GM23338 (cell line): ENCODE data around the gene ZDHHC1. TPM values are rescaled to one million over a fixed set of nuclear protein-coding genes. Genes with fewer than 3 reads are reported as not detected.

Source experiments
- ATAC-seq: fragments of 200-7000 bp; cut with Tn5 transposase; 3 replicates; pipeline ENCODE4 v1.9.1; 2020
- DNase-seq: peaks from one replicate; pipeline ENCODE4 v3.0.0-alpha.2; 2015; ENCODE audit warnings: low spot score
- H2AFZ ChIP-seq: fragments of 200-600 bp; sonication (generic); 2 replicates; pipeline ENCODE4 v1.8.0; 2016; ENCODE audit warnings: antibody characterized with exemption, mild to moderate bottlenecking, moderate library complexity
- H3F3A ChIP-seq: fragments of 200-600 bp; sonication (generic); replicated peaks from 2 replicates; pipeline ENCODE4 v1.8.0; 2017; ENCODE audit warnings: antibody characterized with exemption, mixed run types, low read depth
- H3K27ac ChIP-seq: fragments of 200-600 bp; sonication (generic); 2 replicates; pipeline ENCODE4 v1.6.1; 2016; ENCODE audit warnings: low read depth
- H3K27me3 ChIP-seq: fragments of 200-600 bp; sonication (generic); 2 replicates; pipeline ENCODE4 v1.8.0; 2016; ENCODE audit warnings: mild to moderate bottlenecking, mixed run types, moderate library complexity; ENCODE audit not compliant: insufficient read depth
- H3K36me3 ChIP-seq: fragments of 200-600 bp; sonication (generic); 2 replicates; pipeline ENCODE4 v1.8.0; 2016; ENCODE audit warnings: mild to moderate bottlenecking; ENCODE audit not compliant: insufficient read depth
- H3K4me1 ChIP-seq: fragments of 200-600 bp; sonication (generic); 2 replicates; pipeline ENCODE4 v1.8.0; 2016; ENCODE audit warnings: mild to moderate bottlenecking, moderate library complexity; ENCODE audit not compliant: insufficient read depth
- H3K4me2 ChIP-seq: fragments of 200-600 bp; sonication (generic); 2 replicates; pipeline ENCODE4 v1.7.1; 2017; ENCODE audit warnings: mixed run types
- H3K4me3 ChIP-seq: fragments of 200-600 bp; sonication (generic); 2 replicates; pipeline ENCODE4 v1.6.1; 2016; ENCODE audit warnings: mixed run types
- H3K79me2 ChIP-seq: fragments of 200-600 bp; sonication (generic); replicated peaks from 2 replicates; pipeline ENCODE4 v1.8.0; 2017; ENCODE audit warnings: mild to moderate bottlenecking; ENCODE audit not compliant: insufficient read depth
- H3K9me2 ChIP-seq: fragments of 200-600 bp; sonication (generic); 2 replicates; pipeline ENCODE4 v1.8.0; 2017; ENCODE audit not compliant: insufficient read depth
- H4K20me1 ChIP-seq: fragments of 200-600 bp; sonication (generic); replicated peaks from 2 replicates; pipeline ENCODE4 v1.8.0; 2017; ENCODE audit warnings: mild to moderate bottlenecking; ENCODE audit not compliant: insufficient read depth
- H3K27ac Mint-ChIP-seq: 2 replicates; pipeline ENCODE4 v1.8.0; 2020; ENCODE audit warnings: inconsistent platforms, mild to moderate bottlenecking, moderate library complexity, mixed read lengths
- H3K27me3 Mint-ChIP-seq: 3 replicates; pipeline ENCODE4 v1.8.0; 2022; ENCODE audit warnings: low read depth, mild to moderate bottlenecking, moderate library complexity, mixed read lengths, inconsistent platforms; ENCODE audit not compliant: insufficient read depth, poor library complexity
- H3K36me3 Mint-ChIP-seq: 3 replicates; pipeline ENCODE4 v1.8.0; 2021; ENCODE audit warnings: low read depth, mild to moderate bottlenecking, inconsistent platforms, moderate library complexity, mixed read lengths
- H3K4me1 Mint-ChIP-seq: 3 replicates; pipeline ENCODE4 v1.8.0; 2020; ENCODE audit warnings: mild to moderate bottlenecking, inconsistent platforms, mixed read lengths
- H3K4me3 Mint-ChIP-seq: 3 replicates; pipeline ENCODE4 v1.8.0; 2021; ENCODE audit warnings: moderate library complexity, mild to moderate bottlenecking, inconsistent platforms, mixed read lengths
- H3K9me3 Mint-ChIP-seq: 3 replicates; pipeline ENCODE4 v1.8.0; 2020; ENCODE audit warnings: moderate library complexity, mild to moderate bottlenecking, inconsistent platforms, mixed read lengths
- CREB1 ChIP-seq: fragments of 250-450 bp; sonication (Bioruptor Pico); IDR thresholded peaks from 2 replicates; pipeline ENCODE4 v1.5.0; 2020; ENCODE audit warnings: low read depth, mild to moderate bottlenecking, moderate library complexity
- CTCF ChIP-seq, 2 experiments: fragments of 200-600 bp in 1 of 2; sonication (generic) in 1 of 2; conservative IDR thresholded peaks; 2 replicates each; pipeline versions ENCODE4 v1.5.1 to v1.6.1; 2016 to 2017; ENCODE audit warnings: antibody characterized with exemption in 2 of 2, low read depth in 2 of 2, mild to moderate bottlenecking in 2 of 2, moderate library complexity in 1 of 2
- EZH2 ChIP-seq: fragments of 200-600 bp; sonication (generic); IDR thresholded peaks from one replicate; pipeline ENCODE4 v1.8.0; 2017; ENCODE audit warnings: antibody characterized with exemption, mild to moderate bottlenecking, low read depth; ENCODE audit not compliant: unreplicated experiment
- EZH2phosphoT487 ChIP-seq: fragments of 200-600 bp; sonication (generic); IDR thresholded peaks from one replicate; pipeline ENCODE4 v1.8.1; 2018; ENCODE audit warnings: antibody characterized with exemption; ENCODE audit not compliant: unreplicated experiment
- JUNB ChIP-seq: IDR thresholded peaks from one replicate; pipeline ENCODE4 v1.6.1; 2016; ENCODE audit warnings: antibody characterized with exemption; ENCODE audit not compliant: unreplicated experiment
- NANOG ChIP-seq: IDR thresholded peaks from 2 replicates; pipeline ENCODE4 v1.6.1; 2016; ENCODE audit warnings: antibody characterized with exemption, borderline replicate concordance
- POLR2AphosphoS5 ChIP-seq: IDR thresholded peaks from 2 replicates; pipeline ENCODE4 v1.6.1; 2016; ENCODE audit warnings: antibody characterized with exemption, low read depth
- STAT1 ChIP-seq: IDR thresholded peaks from one replicate; pipeline ENCODE4 v1.6.1; 2016; ENCODE audit warnings: antibody characterized with exemption; ENCODE audit not compliant: unreplicated experiment
- ZNF114 ChIP-seq: fragments of 250-450 bp; sonication (Bioruptor Pico); IDR thresholded peaks from 2 replicates; pipeline ENCODE4 v1.5.0; 2020; ENCODE audit warnings: mild to moderate bottlenecking, moderate library complexity
- ZNF331 ChIP-seq: fragments of 250-450 bp; sonication (Bioruptor Pico); IDR thresholded peaks from 2 replicates; pipeline ENCODE4 v1.5.0; 2020; ENCODE audit warnings: low read depth, mild to moderate bottlenecking, moderate library complexity
- polyA plus RNA-seq: library from polyadenylated mRNA; unstranded; fragments of >200 nt; fragmentation: Nextera tagmentation; extraction: Ambion mirVana; gene quantifications from 2 replicates; pipeline ENCODE4 v1.2.1, GENCODE V29; 2016
- total RNA-seq: library from RNA; depleted of rRNA; stranded (reverse); fragments of >200 nt; shearing (Covaris generic); gene quantifications from 2 replicates; pipeline ENCODE4 v1.2.3, GENCODE V29; 2014
- TF ChIP-seq, protein P1 (sequence below): IDR thresholded peaks from one replicate; pipeline ENCODE4 v1.6.1; 2018; ENCODE audit warnings: antibody characterized with exemption; ENCODE audit not compliant: unreplicated experiment
- TF ChIP-seq, protein P2 (sequence below): IDR thresholded peaks from 2 replicates; pipeline ENCODE4 v1.6.1; 2016; ENCODE audit warnings: antibody characterized with exemption
- TF ChIP-seq, protein P3 (sequence below): fragments of 250-450 bp; sonication (Bioruptor Pico); IDR thresholded peaks from 2 replicates; pipeline ENCODE4 v1.5.0; 2020; ENCODE audit warnings: mild to moderate bottlenecking, moderate library complexity

The ZDHHC1 gene
- total and polyA plus RNA-seq, 2 experiments from 2014 or later: 1.4 to 2.7 TPM

GRCh38 chr16:67463059-67463458 lies 46.8 kb upstream of the ZDHHC1 start:
- Histone ChIP-seq H2AFZ (no peak overlapping the region), H4K20me1 (peaks cover 12% of the 10 kb centered on the region; the same call in 1 of the 2 replicates), H3F3A (0 out of 2 replicates have a peak, but pooled peaks cover 2% of the 10 kb centered on the region), H3K27ac (no peak overlapping the region), H3K4me2 (no peak overlapping the region), H3K36me3 (no peaks in the 10 kb centered on the region), H3K4me3 (no peak overlapping the region), H3K4me1 (no peaks in the 10 kb centered on the region), H3K79me2 (no peaks in the 10 kb centered on the region), H3K9me2 (no peaks in the 10 kb centered on the region), H3K27me3 (no peaks in the 10 kb centered on the region)
- no peaks in the 10 kb centered on the region for H3K36me3 Mint-ChIP-seq
- ATAC-seq: no peak
- H3K4me3 Mint-ChIP-seq: no peak overlapping the region
- peaks cover 10% of the 10 kb centered on the region for H3K4me1 Mint-ChIP-seq
- H3K27me3 Mint-ChIP-seq: peaks cover 3% of the 10 kb centered on the region
- H3K9me3 Mint-ChIP-seq: no peaks in the 10 kb centered on the region
- no peak for DNase-seq
- TF ChIP-seq, protein P1, sequence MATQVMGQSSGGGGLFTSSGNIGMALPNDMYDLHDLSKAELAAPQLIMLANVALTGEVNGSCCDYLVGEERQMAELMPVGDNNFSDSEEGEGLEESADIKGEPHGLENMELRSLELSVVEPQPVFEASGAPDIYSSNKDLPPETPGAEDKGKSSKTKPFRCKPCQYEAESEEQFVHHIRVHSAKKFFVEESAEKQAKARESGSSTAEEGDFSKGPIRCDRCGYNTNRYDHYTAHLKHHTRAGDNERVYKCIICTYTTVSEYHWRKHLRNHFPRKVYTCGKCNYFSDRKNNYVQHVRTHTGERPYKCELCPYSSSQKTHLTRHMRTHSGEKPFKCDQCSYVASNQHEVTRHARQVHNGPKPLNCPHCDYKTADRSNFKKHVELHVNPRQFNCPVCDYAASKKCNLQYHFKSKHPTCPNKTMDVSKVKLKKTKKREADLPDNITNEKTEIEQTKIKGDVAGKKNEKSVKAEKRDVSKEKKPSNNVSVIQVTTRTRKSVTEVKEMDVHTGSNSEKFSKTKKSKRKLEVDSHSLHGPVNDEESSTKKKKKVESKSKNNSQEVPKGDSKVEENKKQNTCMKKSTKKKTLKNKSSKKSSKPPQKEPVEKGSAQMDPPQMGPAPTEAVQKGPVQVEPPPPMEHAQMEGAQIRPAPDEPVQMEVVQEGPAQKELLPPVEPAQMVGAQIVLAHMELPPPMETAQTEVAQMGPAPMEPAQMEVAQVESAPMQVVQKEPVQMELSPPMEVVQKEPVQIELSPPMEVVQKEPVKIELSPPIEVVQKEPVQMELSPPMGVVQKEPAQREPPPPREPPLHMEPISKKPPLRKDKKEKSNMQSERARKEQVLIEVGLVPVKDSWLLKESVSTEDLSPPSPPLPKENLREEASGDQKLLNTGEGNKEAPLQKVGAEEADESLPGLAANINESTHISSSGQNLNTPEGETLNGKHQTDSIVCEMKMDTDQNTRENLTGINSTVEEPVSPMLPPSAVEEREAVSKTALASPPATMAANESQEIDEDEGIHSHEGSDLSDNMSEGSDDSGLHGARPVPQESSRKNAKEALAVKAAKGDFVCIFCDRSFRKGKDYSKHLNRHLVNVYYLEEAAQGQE: no peak
- no peak for TF ChIP-seq CTCF (conservative IDR thresholded peaks at IDR 0.05; ENCODE audit: low read depth in 2 of 2)
- no peak for TF ChIP-seq EZH2
- no peak for TF ChIP-seq JUNB
- TF ChIP-seq, protein P2, sequence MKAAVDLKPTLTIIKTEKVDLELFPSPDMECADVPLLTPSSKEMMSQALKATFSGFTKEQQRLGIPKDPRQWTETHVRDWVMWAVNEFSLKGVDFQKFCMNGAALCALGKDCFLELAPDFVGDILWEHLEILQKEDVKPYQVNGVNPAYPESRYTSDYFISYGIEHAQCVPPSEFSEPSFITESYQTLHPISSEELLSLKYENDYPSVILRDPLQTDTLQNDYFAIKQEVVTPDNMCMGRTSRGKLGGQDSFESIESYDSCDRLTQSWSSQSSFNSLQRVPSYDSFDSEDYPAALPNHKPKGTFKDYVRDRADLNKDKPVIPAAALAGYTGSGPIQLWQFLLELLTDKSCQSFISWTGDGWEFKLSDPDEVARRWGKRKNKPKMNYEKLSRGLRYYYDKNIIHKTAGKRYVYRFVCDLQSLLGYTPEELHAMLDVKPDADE: no peak
- TF ChIP-seq POLR2AphosphoS5: no peak
- TF ChIP-seq STAT1: no peak
- no peak for TF ChIP-seq ZNF114 (CRISPR knock-in tag)
- TF ChIP-seq EZH2phosphoT487: no peak
- no peak for TF ChIP-seq CREB1 (CRISPR knock-in tag)
- TF ChIP-seq, protein P3, sequence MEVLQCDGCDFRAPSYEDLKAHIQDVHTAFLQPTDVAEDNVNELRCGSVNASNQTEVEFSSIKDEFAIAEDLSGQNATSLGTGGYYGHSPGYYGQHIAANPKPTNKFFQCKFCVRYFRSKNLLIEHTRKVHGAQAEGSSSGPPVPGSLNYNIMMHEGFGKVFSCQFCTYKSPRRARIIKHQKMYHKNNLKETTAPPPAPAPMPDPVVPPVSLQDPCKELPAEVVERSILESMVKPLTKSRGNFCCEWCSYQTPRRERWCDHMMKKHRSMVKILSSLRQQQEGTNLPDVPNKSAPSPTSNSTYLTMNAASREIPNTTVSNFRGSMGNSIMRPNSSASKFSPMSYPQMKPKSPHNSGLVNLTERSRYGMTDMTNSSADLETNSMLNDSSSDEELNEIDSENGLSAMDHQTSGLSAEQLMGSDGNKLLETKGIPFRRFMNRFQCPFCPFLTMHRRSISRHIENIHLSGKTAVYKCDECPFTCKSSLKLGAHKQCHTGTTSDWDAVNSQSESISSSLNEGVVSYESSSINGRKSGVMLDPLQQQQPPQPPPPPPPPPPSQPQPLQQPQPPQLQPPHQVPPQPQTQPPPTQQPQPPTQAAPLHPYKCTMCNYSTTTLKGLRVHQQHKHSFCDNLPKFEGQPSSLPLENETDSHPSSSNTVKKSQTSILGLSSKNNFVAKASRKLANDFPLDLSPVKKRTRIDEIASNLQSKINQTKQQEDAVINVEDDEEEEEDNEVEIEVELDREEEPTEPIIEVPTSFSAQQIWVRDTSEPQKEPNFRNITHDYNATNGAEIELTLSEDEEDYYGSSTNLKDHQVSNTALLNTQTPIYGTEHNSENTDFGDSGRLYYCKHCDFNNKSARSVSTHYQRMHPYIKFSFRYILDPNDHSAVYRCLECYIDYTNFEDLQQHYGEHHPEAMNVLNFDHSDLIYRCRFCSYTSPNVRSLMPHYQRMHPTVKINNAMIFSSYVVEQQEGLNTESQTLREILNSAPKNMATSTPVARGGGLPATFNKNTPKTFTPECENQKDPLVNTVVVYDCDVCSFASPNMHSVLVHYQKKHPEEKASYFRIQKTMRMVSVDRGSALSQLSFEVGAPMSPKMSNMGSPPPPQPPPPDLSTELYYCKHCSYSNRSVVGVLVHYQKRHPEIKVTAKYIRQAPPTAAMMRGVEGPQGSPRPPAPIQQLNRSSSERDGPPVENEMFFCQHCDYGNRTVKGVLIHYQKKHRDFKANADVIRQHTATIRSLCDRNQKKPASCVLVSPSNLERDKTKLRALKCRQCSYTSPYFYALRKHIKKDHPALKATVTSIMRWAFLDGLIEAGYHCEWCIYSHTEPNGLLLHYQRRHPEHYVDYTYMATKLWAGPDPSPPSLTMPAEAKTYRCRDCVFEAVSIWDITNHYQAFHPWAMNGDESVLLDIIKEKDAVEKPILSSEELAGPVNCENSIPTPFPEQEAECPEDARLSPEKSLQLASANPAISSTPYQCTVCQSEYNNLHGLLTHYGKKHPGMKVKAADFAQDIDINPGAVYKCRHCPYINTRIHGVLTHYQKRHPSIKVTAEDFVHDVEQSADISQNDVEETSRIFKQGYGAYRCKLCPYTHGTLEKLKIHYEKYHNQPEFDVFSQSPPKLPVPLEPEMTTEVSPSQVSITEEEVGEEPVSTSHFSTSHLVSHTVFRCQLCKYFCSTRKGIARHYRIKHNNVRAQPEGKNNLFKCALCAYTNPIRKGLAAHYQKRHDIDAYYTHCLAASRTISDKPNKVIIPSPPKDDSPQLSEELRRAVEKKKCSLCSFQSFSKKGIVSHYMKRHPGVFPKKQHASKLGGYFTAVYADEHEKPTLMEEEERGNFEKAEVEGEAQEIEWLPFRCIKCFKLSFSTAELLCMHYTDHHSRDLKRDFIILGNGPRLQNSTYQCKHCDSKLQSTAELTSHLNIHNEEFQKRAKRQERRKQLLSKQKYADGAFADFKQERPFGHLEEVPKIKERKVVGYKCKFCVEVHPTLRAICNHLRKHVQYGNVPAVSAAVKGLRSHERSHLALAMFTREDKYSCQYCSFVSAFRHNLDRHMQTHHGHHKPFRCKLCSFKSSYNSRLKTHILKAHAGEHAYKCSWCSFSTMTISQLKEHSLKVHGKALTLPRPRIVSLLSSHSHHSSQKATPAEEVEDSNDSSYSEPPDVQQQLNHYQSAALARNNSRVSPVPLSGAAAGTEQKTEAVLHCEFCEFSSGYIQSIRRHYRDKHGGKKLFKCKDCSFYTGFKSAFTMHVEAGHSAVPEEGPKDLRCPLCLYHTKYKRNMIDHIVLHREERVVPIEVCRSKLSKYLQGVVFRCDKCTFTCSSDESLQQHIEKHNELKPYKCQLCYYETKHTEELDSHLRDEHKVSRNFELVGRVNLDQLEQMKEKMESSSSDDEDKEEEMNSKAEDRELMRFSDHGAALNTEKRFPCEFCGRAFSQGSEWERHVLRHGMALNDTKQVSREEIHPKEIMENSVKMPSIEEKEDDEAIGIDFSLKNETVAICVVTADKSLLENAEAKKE (CRISPR knock-in tag): no peak
- no peak for TF ChIP-seq ZNF331 (CRISPR knock-in tag)
- no peak for TF ChIP-seq NANOG
- no peak overlapping the region for H3K27ac Mint-ChIP-seq
